CD4-positive, alpha-beta T cell treated with Interleukin-15 for 1 hour (primary cell): Measurements from ENCODE around the gene CTR9.
"Not testable (repeated sequence)": the region's sequence is repeated elsewhere in the genome, so short reads cannot be mapped to it uniquely, and the experiment has no call there.

Source experiments
- DNase-seq: peaks from one replicate; pipeline ENCODE4 v3.0.0-alpha.2; 2020

CTR9 gene

DNA sequence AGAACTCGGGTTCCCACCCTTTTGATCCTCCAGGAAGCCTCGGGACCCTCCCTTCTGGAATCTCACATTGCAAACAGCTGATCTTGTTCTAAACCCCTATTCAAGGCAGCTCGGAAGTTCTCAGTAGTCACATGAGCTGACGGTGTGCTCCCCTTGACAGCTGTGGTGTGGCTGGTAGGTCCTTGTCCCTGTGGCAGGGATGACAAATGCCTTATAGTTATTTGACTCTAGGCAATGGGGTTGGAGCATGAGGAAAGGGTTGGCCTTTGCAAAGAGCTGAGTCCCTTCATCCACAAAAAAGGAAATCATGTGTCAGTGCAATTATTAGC is 34.1 kb downstream of the CTR9 start:
- no peak for DNase-seq

GRCh38 chr11:10786451-10786850 is 35.4 kb downstream of the CTR9 start:
- no peak for DNase-seq

DNA sequence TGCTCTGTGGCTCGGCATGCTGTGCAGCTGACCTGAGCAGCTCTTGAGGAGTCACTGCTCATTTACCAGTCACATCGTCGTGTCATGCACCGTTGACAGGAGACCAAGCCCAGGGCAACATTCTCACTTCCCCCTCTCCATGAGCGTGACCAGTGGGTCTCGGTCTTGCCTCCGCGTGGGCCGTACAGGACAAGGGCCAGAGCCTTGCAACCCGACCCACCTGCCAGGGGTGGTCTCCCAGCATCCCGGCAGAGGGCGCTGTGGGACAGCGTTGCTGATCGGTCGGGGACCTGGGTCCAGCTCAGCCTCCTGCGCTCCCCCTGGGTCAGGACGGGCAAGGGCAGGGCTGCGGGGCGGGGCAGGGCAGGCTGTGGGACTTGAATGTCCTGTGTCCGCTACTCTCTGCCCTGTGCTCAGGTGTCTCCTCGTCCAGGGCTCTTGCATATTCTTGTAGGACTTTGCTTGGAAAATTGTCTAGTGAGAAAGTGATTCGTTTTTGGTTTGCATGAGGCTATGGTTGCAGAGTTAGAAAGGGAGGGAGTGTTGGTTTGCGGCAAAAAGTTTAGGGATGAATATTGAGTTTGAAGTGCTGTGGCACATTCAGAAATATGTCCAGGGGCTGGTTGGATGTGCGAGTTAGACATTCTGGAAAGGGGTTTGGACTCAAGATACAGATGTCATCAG is 41.5 kb downstream of the CTR9 start:
- DNase-seq = peak; percentile 79

DNA sequence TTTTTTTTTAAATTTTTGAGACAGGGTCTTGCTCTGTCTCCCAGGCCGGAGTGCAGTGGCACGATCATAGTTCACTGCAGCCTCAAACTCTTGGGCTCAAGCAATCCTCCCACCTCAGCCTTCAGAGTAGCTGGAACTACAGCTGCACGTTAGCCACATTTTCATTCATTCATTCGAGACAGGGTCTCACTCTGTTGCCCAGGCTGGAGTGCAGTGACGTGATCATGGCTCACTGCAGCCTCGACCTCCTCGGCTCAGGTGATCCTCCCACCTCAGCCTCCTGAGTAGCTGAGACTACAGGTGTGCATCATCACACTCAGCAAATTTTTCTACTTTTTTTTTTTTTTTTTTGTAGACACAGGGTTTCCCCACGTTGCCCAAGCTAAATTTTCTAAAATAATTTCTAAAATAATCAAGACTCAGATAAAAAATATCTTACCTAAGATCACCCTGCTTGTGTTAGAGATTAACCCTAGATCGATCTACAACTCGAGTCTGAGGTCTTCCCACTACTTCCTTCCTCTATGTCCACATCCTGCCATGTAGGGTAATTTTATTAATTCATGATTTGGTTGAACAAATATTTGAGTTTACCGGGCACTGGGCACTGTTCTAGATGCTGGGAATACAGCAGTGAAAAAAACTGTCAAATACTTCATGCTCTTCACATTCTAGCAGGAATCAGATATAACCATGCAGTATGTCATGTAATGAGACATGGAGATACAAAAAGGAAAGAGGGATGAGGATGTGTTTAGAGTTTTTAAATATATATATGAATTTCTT is 42.6 kb downstream of the CTR9 start:
- DNase-seq = no peak

DNA sequence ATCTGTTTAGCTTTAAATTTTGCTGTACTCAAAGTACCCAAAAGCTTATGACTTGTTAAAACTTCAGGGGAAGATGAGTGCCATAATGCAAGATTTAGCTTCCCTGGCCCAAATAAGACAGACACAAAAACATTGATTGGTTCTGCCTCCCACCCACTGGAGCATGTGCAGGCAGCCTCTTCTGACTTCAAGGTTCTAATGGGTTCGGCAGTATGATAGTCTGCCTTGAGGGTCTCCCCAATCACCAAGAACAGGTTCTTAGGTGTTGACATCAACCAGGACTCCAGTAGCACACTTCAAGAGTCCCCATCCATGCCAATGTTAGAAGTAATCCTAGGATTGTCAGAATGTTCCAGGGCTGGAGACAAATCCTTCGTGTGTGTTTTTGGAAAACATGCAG is 45.1 kb downstream of the CTR9 start:
- DNase-seq = no peak

DNA sequence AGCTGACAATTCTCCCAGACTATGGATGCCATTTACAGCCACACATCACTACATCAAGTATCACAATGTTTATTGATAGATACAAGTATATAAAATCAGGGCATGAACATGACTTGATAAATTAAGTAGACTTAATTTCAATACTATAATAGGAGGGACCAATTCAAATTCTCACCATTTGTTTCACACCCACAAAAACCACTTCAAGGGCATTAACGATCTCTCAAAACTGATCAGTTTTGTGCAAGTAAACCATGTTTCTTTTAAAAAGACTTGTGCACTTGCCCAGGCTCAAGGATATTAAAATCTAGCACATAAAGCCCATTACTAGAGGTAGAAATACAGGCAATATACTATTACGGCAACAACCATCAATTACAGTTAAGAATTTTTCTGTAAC is 46.0 kb downstream of the CTR9 start:
- DNase-seq = no peak

DNA sequence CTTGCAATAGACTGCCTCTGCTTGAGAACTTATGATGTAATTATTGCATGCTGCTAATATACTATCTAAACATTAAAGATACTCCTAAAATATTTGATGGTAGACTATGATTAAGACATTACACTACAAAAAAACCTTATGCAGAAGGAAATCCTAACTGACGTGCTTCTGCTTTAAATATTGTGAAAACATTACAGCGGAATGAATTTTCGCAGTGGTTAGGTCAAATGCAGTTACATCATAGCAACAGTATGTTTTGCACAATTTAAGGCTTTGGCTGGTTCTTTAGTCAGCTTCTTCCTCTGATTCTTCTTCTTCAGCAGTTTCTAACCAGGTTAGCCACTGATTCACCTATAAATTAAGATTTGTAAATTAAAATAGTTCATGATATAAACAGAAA is 46.5 kb downstream of the CTR9 start:
- no peak for DNase-seq

GRCh38 chr11:10798330-10798928 is 47.4 kb downstream of the CTR9 start:
- no peak for DNase-seq

DNA sequence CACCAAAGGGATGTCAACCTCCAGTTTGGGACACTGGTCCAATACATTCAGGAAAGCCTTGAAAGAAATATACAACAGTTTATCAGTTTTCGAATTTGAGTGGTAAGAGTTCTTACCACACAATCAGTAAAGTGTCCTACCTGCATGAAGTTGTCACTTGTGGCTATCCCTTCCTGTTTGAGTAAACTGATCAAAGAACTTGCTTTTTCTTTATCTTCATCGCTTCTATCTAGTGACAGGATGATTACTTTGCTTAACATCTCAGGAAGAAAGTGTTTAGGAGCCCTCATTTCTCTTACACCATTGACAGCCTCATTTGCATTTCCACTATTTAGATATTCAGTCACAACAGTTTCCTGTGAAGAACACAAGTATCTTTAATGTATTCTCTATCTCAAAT is 49.2 kb downstream of the CTR9 start:
- DNase-seq = no peak

DNA sequence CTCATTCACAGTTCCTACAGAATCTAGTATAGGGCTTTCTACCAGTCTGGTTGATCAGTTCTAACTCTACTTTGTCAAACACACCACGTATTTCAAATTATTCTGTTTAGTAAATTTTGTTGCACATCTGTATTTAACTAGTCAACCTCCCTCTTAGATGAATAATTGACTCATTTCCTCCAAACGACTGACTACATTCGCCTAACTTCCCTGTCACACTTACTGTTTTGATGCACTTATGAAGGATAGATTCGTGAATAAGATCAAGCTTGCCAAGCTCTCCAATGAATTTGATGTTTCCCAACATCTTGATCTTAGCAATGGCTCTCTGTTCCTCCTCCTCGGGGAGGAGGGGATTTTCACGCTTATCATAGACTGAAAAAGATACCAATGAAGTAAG is 52.6 kb downstream of the CTR9 start:
- no peak for DNase-seq

DNA sequence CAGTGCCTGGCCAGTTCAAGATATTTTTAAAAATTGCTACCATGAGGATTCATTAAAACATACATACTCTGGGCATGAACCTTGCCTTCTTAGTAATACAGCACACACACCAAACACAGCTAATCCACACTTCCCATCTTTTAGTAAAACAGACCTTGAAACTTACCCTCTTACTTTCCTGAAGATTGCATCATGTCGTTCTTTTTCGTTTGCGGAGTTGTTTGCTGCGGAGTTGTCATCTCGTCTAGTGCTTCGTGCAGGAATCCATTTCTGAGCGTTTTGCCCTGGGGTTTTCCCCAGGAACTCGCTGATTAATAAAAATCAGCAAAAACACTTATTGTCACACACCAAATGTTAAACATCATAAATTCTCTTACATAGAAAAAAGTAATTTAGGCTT is 54.7 kb downstream of the CTR9 start:
- no peak for DNase-seq

DNA sequence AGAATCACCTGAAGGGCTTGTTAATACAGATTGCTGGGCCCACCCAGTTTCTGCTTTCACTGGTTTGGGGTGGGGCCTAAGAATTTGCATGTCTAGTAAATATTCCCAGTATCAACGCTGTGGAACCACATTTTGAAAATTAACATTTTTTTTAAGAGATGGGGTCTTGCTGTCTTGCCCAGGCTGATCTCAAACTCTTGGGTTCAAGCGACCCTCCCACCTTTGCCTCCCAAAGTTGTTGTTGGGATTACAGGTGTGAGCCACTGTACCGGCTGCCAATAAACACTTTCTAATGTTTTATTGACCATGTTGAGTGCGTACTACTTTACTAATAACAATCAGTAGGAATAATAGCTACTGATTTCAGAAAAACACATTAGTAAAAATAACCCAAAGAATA is 55.2 kb downstream of the CTR9 start:
- no peak for DNase-seq

GRCh38 chr11:10807493-10808234 is 56.6 kb downstream of the CTR9 start:
- peak; percentile 40 for DNase-seq

GRCh38 chr11:10808235-10808552 is 57.1 kb downstream of the CTR9 start:
- no peak for DNase-seq

- peak; percentile 99 for DNase-seq
These were observed 57.7 kb downstream of the CTR9 start, which contains the start of gene EIF4G2 for GRCh38 chr11:10808553-10809372. TSS of gene EIF4G2 (minus strand) at chr11:10808926.

- peak; percentile 22 for DNase-seq
These were observed 58.5 kb downstream of the CTR9 start for GRCh38 chr11:10809373-10810160.

GRCh38 chr11:10813945-10814344 is 62.9 kb downstream of the CTR9 start:
- no peak for DNase-seq

- no peak for DNase-seq
These were observed 67.5 kb downstream of the CTR9 start for GRCh38 chr11:10818594-10818993.

DNA sequence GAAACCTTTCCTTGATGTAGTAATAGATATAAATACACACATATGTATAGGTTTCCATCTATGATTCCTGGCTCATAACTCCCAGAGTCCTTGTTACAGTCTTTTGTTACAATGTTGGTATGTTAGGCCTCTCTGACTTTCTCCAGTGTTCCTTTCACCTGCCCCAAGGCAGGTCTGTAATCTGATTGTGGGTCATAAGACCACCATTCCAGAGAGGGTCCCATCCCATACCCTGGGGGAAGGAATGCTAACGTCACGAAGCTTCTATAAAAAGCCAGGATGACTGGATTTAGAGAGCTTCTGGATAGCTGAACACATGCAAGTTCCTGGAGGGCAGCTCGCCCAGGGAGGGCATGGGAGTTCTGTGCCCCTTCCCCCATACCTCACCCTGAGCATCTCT is 71.4 kb downstream of the CTR9 start:
- DNase-seq = not testable (repeated sequence)

- DNase-seq = no peak
These were observed 72.1 kb downstream of the CTR9 start for GRCh38 chr11:10823152-10823579.

DNA sequence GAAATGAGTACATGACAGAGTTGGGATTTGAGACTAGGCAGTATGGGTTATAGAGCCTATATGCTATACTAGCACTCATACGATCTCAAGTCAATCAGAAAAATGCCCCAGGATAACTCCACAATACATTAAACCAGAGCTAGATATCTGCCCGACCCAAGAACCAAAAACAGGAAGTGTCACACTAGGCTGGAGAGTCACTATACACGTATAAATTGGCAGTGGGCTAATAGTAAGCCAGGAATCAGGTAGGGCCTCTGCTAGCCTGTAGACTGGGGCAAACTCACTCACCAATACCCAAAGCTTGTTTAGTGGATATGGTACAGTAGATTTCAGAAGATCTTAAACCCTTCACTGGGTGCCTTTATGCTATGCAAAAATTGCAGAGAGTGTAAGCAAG is 73.8 kb downstream of the CTR9 start:
- no peak for DNase-seq

- DNase-seq = no peak
These were observed 77.4 kb downstream of the CTR9 start for GRCh38 chr11:10828402-10828801.
